Natural killer cell (primary cell): ENCODE data around the gene CLIP2. TPM values are rescaled to one million over a fixed set of nuclear protein-coding genes. Genes with fewer than 3 reads are reported as not detected.
"Not testable (repeated sequence)": the region's sequence is repeated elsewhere in the genome, so short reads cannot be mapped to it uniquely, and the experiment has no call there.

ENCODE experiments used
- ATAC-seq, 3 donors: fragments of 150-1000 bp in 2 of 3; fragments of 200-7000 bp in 1 of 3; cut with Tn5 transposase; 1 replicate in 1 of 3; 2 replicates in 2 of 3; pipeline ENCODE4 v1.10.0; 2021; ENCODE audit warnings: mild to moderate bottlenecking in 2 of 3, moderate library complexity in 2 of 3
- DNase-seq, 2 donors: peaks; one replicate each; pipeline versions ENCODE4 v3.0.0 to v3.0.0-alpha.2; 2013 to 2021; ENCODE audit warnings: mixed read lengths in 1 of 2
- H3K27ac ChIP-seq: one replicate; pipeline ENCODE4 v1.5.1; 2013; ENCODE audit warnings: mild to moderate bottlenecking, low read length
- H3K27me3 ChIP-seq: one replicate; pipeline ENCODE4 v1.6.1; 2013; ENCODE audit warnings: low read length; ENCODE audit not compliant: control insufficient read depth, insufficient read depth
- H3K36me3 ChIP-seq: one replicate; pipeline ENCODE4 v1.6.1; 2013; ENCODE audit warnings: low read length; ENCODE audit not compliant: control insufficient read depth, insufficient read depth
- H3K4me1 ChIP-seq: one replicate; pipeline ENCODE4 v1.6.1; 2013; ENCODE audit warnings: low read length; ENCODE audit not compliant: control insufficient read depth, insufficient read depth
- H3K4me3 ChIP-seq: one replicate; pipeline ENCODE4 v1.5.1; 2013; ENCODE audit warnings: low read length
- H3K9me3 ChIP-seq: one replicate; pipeline ENCODE4 v1.6.1; 2013; ENCODE audit warnings: low read length; ENCODE audit not compliant: control insufficient read depth, insufficient read depth
- H3K27ac Mint-ChIP-seq, 2 donors: one replicate each; pipeline ENCODE4 v1.8.0; 2022; ENCODE audit warnings: mild to moderate bottlenecking in 2 of 2, mixed read lengths in 2 of 2, moderate library complexity in 1 of 2
- H3K27me3 Mint-ChIP-seq, 2 donors: one replicate each; pipeline ENCODE4 v1.8.0; 2022; ENCODE audit warnings: low read depth in 2 of 2, mixed read lengths in 2 of 2
- H3K36me3 Mint-ChIP-seq: one replicate; pipeline ENCODE4 v1.8.0; 2022; ENCODE audit warnings: mixed read lengths
- H3K4me1 Mint-ChIP-seq, 2 donors: one replicate each; pipeline ENCODE4 v1.8.0; 2022; ENCODE audit warnings: mixed read lengths in 2 of 2
- H3K4me3 Mint-ChIP-seq: one replicate; pipeline ENCODE4 v1.8.0; 2022; ENCODE audit warnings: mild to moderate bottlenecking, moderate library complexity, mixed read lengths
- H3K9me3 Mint-ChIP-seq, 2 donors: one replicate each; pipeline ENCODE4 v1.8.0; 2022; ENCODE audit warnings: mixed read lengths in 2 of 2
- CTCF ChIP-seq: fragments of 200-600 bp; IDR thresholded peaks from one replicate; pipeline ENCODE4 v1.8.0; 2022; ENCODE audit warnings: antibody characterized with exemption
- WGBS: methylation state at CpG from one replicate; pipeline ENCODE4 v1.1.7; 2013; ENCODE audit warnings: missing lambda C conversion rate; ENCODE audit not compliant: insufficient coverage; 5-methylcytosine and 5-hydroxymethylcytosine counted together
- intact Hi-C: fragments of 100-400 bp; cut with micrococcal nuclease; formaldehyde crosslinking; loops from one replicate; pipeline ENCODE4 v1.14.2; 2022
- total RNA-seq, 4 donors: library from RNA; stranded (reverse); fragments of 120-200 nt in 1 of 4; gene quantifications; one replicate each; pipeline versions ENCODE4 v1.2.3 to v1.2.4, GENCODE V29; 2013 to 2022

The CLIP2 gene
- total RNA-seq, 3 donors from 2014 or later (not counting 1 experiment from before 2014, with no cell fraction given): 8.5 to 14.7 (median 10.5) TPM

GRCh38 chr7:74409571-74409970 lies 120.4 kb downstream of the CLIP2 start:
- H3K27me3 Mint-ChIP-seq: no peaks in the 10 kb centered on the region
- Histone ChIP-seq H3K4me3 (no peak overlapping the region), H3K27ac (no peak overlapping the region), H3K9me3 (no peaks in the 10 kb centered on the region), H3K36me3 (no peaks in the 10 kb centered on the region), H3K27me3 (no peaks in the 10 kb centered on the region), H3K4me1 (no peaks in the 10 kb centered on the region)
- no peak for DNase-seq
- no peak for ATAC-seq
- H3K9me3 Mint-ChIP-seq: no peaks in the 10 kb centered on the region
- H3K27ac Mint-ChIP-seq: no peak overlapping the region
- 77% methylated on average over 6 of the region's 7 CpGs for WGBS
- H3K36me3 Mint-ChIP-seq: no peaks in the 10 kb centered on the region
- H3K4me1 Mint-ChIP-seq: no peaks in the 10 kb centered on the region
- H3K4me3 Mint-ChIP-seq: no peak overlapping the region
- TF ChIP-seq CTCF: no peak
- intact Hi-C loops: no loop called here

- H3K4me1 Mint-ChIP-seq: no peaks in the 10 kb centered on the region
- DNase-seq: no peak
- intact Hi-C loops: loop anchor here (10.0 kb wide), 1 partner anchor 664 kb away; the partner anchor contains the start of gene RCC1L
- Histone ChIP-seq H3K27ac (no peak overlapping the region), H3K4me1 (no peaks in the 10 kb centered on the region), H3K9me3 (no peaks in the 10 kb centered on the region), H3K27me3 (no peaks in the 10 kb centered on the region), H3K36me3 (no peaks in the 10 kb centered on the region), H3K4me3 (no peak overlapping the region)
- no peaks in the 10 kb centered on the region for H3K36me3 Mint-ChIP-seq
- no peak overlapping the region for H3K4me3 Mint-ChIP-seq
- no peak overlapping the region for H3K27ac Mint-ChIP-seq
- H3K9me3 Mint-ChIP-seq: no peaks in the 10 kb centered on the region
- no peaks in the 10 kb centered on the region for H3K27me3 Mint-ChIP-seq
- WGBS: 78% methylated on average over 2 of the region's 2 CpGs
- ATAC-seq: no peak
- TF ChIP-seq CTCF: no peak
Observed at GRCh38 chr7:74410772-74411171, 121.6 kb downstream of the CLIP2 start.

GRCh38 chr7:74411571-74411970 lies 122.4 kb downstream of the CLIP2 start:
- not testable (repeated sequence) for H3K27ac ChIP-seq, H3K27me3 ChIP-seq, H3K4me3 ChIP-seq, H3K4me1 ChIP-seq, H3K27me3 Mint-ChIP-seq, DNase-seq, H3K36me3 ChIP-seq, H3K36me3 Mint-ChIP-seq, H3K4me3 Mint-ChIP-seq, H3K27ac Mint-ChIP-seq, H3K4me1 Mint-ChIP-seq, H3K9me3 Mint-ChIP-seq, H3K9me3 ChIP-seq, ATAC-seq
- WGBS: 93% methylated on average over 5 of the region's 5 CpGs
- intact Hi-C loops: loop anchor here (10.0 kb wide), 1 partner anchor 663 kb away; the partner anchor contains the start of gene RCC1L

- H3K36me3 Mint-ChIP-seq: no peaks in the 10 kb centered on the region
- Histone ChIP-seq H3K4me1 (no peaks in the 10 kb centered on the region), H3K9me3 (no peaks in the 10 kb centered on the region), H3K36me3 (no peaks in the 10 kb centered on the region), H3K4me3 (no peak overlapping the region), H3K27ac (no peak overlapping the region), H3K27me3 (no peaks in the 10 kb centered on the region)
- no peak overlapping the region for H3K27ac Mint-ChIP-seq
- H3K9me3 Mint-ChIP-seq: no peaks in the 10 kb centered on the region
- DNase-seq (no peak), ATAC-seq (no peak)
- no peak for TF ChIP-seq CTCF
- H3K27me3 Mint-ChIP-seq: no peaks in the 10 kb centered on the region
- no peak overlapping the region for H3K4me3 Mint-ChIP-seq
- no peaks in the 10 kb centered on the region for H3K4me1 Mint-ChIP-seq
- WGBS: 62% methylated on average over 4 of the region's 4 CpGs
- intact Hi-C loops: loop anchor here (10.0 kb wide), 1 partner anchor 663 kb away; the partner anchor contains the start of gene RCC1L
Observed at GRCh38 chr7:74412056-74412455, 122.8 kb downstream of the CLIP2 start.
